ENCODE data around the gene MKLN1. TPM values are rescaled to one million over a fixed set of nuclear protein-coding genes. Genes with fewer than 3 reads are reported as not detected.
"Not testable (repeated sequence)": the region's sequence is repeated elsewhere in the genome, so short reads cannot be mapped to it uniquely, and the experiment has no call there.

Gene MKLN1
- total and polyA plus RNA-seq, 7 donors = 6.6 to 68.1 (median 48.2) TPM

DNA sequence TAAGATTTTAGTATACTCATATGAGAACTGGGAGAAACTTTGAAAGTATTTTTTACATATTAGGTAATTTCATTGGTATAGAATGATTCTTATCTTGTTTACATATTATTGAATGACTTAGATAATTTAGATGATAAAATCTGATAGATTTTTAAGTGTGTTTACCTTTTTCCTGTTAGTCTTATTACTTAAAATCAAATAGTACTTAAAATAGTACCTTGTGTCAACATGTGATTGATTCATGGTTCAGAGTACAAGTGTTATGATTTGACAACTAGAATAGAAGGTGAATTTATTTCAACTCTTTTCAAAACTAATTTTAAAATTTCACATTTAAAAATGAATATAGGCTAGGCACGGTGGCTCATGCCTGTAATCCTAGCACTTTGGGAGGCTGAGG lies 4.1 kb downstream of the MKLN1 start:
- H3K4me3 ChIP-seq = no peak overlapping the region
- DNase-seq = no peak
- TF ChIP-seq, protein P1, sequence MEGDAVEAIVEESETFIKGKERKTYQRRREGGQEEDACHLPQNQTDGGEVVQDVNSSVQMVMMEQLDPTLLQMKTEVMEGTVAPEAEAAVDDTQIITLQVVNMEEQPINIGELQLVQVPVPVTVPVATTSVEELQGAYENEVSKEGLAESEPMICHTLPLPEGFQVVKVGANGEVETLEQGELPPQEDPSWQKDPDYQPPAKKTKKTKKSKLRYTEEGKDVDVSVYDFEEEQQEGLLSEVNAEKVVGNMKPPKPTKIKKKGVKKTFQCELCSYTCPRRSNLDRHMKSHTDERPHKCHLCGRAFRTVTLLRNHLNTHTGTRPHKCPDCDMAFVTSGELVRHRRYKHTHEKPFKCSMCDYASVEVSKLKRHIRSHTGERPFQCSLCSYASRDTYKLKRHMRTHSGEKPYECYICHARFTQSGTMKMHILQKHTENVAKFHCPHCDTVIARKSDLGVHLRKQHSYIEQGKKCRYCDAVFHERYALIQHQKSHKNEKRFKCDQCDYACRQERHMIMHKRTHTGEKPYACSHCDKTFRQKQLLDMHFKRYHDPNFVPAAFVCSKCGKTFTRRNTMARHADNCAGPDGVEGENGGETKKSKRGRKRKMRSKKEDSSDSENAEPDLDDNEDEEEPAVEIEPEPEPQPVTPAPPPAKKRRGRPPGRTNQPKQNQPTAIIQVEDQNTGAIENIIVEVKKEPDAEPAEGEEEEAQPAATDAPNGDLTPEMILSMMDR (IDR thresholded peaks at IDR 0.05) = no peak
- TF ChIP-seq POLR2AphosphoS5 (IDR thresholded peaks at IDR 0.05) (no peak), POLR2A (IDR thresholded peaks at IDR 0.05) (no peak), EP300 (IDR thresholded peaks at IDR 0.05) (no peak)
- H3K9me3 ChIP-seq = peaks cover 0 to 2% (median 0%) of the 10 kb centered on the region in 4 donors
- H3K4me1 ChIP-seq = peaks cover 0 to 44% (median 27%) of the 10 kb centered on the region in 4 donors
- intact Hi-C loops (cut with DNase I) = no loop called here
- no peaks in the 10 kb centered on the region for H3K36me3 ChIP-seq
- WGBS, 2 donors = 27 to 96% methylated on average over 1 of the region's 1 CpG
- H3K27ac ChIP-seq = no peak overlapping the region
- H3K27me3 ChIP-seq = no peaks in the 10 kb centered on the region

DNA sequence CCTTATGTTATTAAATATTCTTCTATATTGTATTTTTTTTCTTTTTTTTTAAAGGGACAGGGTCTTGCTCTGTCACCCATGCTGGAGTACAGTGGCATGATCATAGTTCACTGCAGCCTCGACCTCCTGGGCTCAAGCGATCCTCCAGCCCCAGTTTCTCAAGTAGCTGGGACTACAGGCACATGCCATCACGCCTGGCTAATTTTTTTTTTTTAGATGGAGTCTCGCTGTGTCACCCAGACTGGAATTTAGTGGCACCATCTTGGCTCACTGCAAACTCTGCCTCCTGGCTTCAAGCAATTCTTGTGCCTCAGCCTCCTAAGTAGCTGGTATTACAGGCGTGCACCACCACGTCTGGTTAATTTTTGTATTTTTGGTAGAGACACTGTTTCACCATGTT lies 5.1 kb downstream of the MKLN1 start:
- DNase-seq; H3K9me3 ChIP-seq; H3K4me3 ChIP-seq; intact Hi-C loops (cut with DNase I); H3K27ac ChIP-seq; H3K27me3 ChIP-seq; H3K36me3 ChIP-seq: not testable (repeated sequence)
- peaks cover 0 to 41% (median 26%) of the 10 kb centered on the region in 4 donors for H3K4me1 ChIP-seq
- 95 to 98% methylated on average over 6 of the region's 6 CpGs for WGBS, 2 donors

DNA sequence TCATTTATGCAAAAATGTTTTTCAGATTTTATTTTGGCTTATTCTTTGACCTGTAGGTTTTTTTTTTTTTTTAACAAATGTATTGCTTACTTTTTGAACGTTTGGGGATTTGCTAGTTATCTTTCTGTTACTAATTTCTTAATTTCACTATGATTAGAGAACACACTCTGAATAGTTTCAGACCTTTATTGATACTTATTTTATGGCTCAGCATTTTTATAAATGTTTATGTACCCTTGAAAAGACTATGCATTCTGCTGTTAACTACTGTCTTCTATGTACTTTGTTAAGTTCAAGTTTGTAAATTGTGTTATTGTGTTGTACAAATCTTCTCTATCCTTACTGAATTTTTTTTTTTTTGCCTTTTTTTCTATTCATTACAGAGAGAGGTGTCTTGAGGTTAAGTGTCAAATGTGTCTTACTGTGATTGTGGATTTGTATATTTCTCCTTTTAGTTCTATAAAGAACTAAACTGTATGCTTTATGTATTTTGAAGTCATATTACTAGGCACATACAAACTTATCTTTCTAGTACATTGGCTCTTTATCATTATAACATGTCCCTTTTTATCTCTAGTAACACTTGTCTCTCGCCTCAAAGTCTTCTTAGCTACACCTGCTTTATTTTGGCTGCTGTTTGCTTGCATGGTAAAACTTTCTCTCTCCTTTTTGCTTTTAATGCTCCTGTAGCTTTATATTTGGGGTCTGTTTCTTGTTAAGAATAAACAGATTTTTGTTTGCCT lies 8.1 kb downstream of the MKLN1 start:
- DNase-seq = no peak
- peaks cover 0 to 6% (median 2%) of the 10 kb centered on the region in 4 donors for H3K9me3 ChIP-seq
- intact Hi-C loops (cut with DNase I) = no loop called here
- H3K36me3 ChIP-seq = no peaks in the 10 kb centered on the region
- H3K27me3 ChIP-seq = no peaks in the 10 kb centered on the region
- TF ChIP-seq, protein P1 (IDR thresholded peaks at IDR 0.05) = no peak
- TF ChIP-seq POLR2A (IDR thresholded peaks at IDR 0.05) (no peak), EP300 (IDR thresholded peaks at IDR 0.05) (no peak), POLR2AphosphoS5 (IDR thresholded peaks at IDR 0.05) (no peak)
- H3K27ac ChIP-seq = no peak overlapping the region
- 73 to 86% methylated on average over 2 of the region's 2 CpGs for WGBS, 2 donors
- H3K4me1 ChIP-seq = peaks cover 0 to 25% (median 12%) of the 10 kb centered on the region in 4 donors
- no peak overlapping the region for H3K4me3 ChIP-seq

DNA sequence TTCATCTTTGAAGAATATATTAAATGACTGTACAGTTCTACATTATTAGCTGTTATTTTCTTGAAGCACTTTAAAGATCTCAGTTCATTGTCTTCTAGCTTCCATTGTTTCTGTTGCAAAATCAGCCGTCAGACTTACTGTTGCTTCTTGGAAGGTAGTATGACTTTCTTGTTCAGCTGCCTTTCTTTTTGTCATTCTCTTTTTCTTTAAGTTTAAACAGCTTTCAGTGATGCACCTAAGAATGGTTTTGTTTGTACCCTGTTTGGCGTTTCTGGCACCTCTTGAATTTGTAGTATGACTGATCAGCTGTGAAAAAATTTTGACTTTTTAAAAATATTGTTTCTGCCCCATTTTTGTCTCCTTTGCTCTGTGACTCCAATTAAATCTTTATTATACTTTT lies 9.3 kb downstream of the MKLN1 start:
- Histone ChIP-seq H3K36me3 (no peaks in the 10 kb centered on the region), H3K4me1 (peaks cover 0 to 29% (median 14%) of the 10 kb centered on the region in 4 donors), H3K9me3 (peaks cover 0 to 6% (median 2%) of the 10 kb centered on the region in 4 donors), H3K27ac (no peak overlapping the region), H3K4me3 (no peak overlapping the region), H3K27me3 (no peaks in the 10 kb centered on the region)
- WGBS, 2 donors = 95 to 98% methylated on average over 2 of the region's 2 CpGs
- no peak for TF ChIP-seq POLR2AphosphoS5 (IDR thresholded peaks at IDR 0.05)
- TF ChIP-seq, protein P1 (IDR thresholded peaks at IDR 0.05) = no peak
- TF ChIP-seq POLR2A (IDR thresholded peaks at IDR 0.05) = no peak
- TF ChIP-seq EP300 (IDR thresholded peaks at IDR 0.05) = no peak
- intact Hi-C loops (cut with DNase I) = no loop called here
- no peak for DNase-seq

DNA sequence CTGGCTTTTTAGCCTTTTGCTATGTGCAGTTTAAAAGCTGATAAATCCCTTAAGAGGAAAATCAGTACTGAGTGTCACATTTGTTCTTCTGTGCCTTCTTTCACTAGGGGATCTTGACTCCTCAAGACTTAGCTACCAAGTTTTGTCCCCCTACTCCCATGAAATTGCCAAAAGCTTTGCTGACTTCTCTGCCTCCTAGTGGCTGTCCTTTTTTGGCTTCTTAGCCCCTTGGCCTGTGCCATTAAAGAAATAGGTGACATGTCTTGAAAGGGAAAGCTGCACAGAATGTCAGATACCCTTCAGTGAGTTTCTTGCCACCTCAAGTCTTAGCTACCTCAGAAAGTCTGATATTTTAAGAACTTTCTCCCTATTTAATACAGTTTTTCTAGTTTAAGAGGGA lies 10.5 kb downstream of the MKLN1 start:
- intact Hi-C loops (cut with DNase I) = no loop called here
- Histone ChIP-seq H3K9me3 (peaks cover 0 to 6% (median 2%) of the 10 kb centered on the region in 4 donors), H3K4me3 (no peak overlapping the region), H3K27me3 (no peaks in the 10 kb centered on the region), H3K4me1 (peaks cover 0 to 41% (median 23%) of the 10 kb centered on the region in 4 donors), H3K36me3 (no peaks in the 10 kb centered on the region), H3K27ac (no peak overlapping the region)
- DNase-seq = no peak
- TF ChIP-seq EP300 (IDR thresholded peaks at IDR 0.05) (no peak), POLR2AphosphoS5 (IDR thresholded peaks at IDR 0.05) (no peak)
